ENCODE data around the gene RNF44. TPM values are rescaled to one million over a fixed set of nuclear protein-coding genes. Genes with fewer than 3 reads are reported as not detected.

The RNF44 gene
- total and polyA plus RNA-seq, 2 of the 13 experiments (the other 11 are each of a cell fraction or from before 2014, with no cell fraction given) = 9.2 to 16.8 TPM

GRCh38 chr5:176524987-176525386, 12.2 kb downstream of the RNF44 start:
- ATAC-seq = no peak
- H3K9ac ChIP-seq (ENCODE audit: insufficient read depth, low read depth, low read length) = no peak overlapping the region
- no peak overlapping the region for H2AFZ ChIP-seq (ENCODE audit: low read length)
- intact Hi-C loops (cut with micrococcal nuclease; ENCODE audit: unreplicated experiment) (no loop called here), in situ Hi-C loops (cut with HindIII; ENCODE audit: extremely low pct_ligation_motif_present, low pct_unique_long_range_greater_than_20kb) (loop anchor here (25.0 kb wide), 1 partner anchor 837 kb away; the partner anchor contains the start of genes LMAN2 and RGS14)
- WGBS (ENCODE audit: low lambda C conversion rate) = 93% methylated on average over 15 of the region's 15 CpGs
- H3K4me3 ChIP-seq (replicated peaks in 1 of 3; ENCODE audit: insufficient read depth in 1 of 3, low read depth in 2 of 3, low read length in 3 of 3) = no peak overlapping the region
- H3K4me2 ChIP-seq (ENCODE audit: low read depth, low read length) = no peak overlapping the region
- H3K36me3 ChIP-seq (replicated peaks in 1 of 2; ENCODE audit: control insufficient read depth in 1 of 2, insufficient read depth in 2 of 2, low read length in 2 of 2) = peaks cover 11 to 18% of the 10 kb centered on the region in 2 experiments; a peak in 4 of 5 replicates
- no peak overlapping the region for H3K27ac ChIP-seq (ENCODE audit: extremely low read length, insufficient read depth, low read length)
- no peaks in the 10 kb centered on the region for H3K9me3 ChIP-seq (ENCODE audit: low read length)
- ChIA-PET POLR2A (interaction anchor here (1.4 kb wide), 1 partner anchor 11 kb away, joined by 3 read pairs; no protein-coding TSS in a partner anchor), CTCF (ENCODE audit: low intra/inter-chr PET ratio, low total read pairs) (no interaction called here)
- no peak for DNase-seq (ENCODE audit: low spot score)
- H3K79me2 ChIP-seq (ENCODE audit: insufficient read depth, low read length) = no peaks in the 10 kb centered on the region
- peaks cover 0 to 8% of the 10 kb centered on the region in 2 experiments; a peak in 2 of 5 replicates for H3K27me3 ChIP-seq (ENCODE audit: control insufficient read depth in 1 of 2, insufficient read depth in 2 of 2, low read length in 2 of 2)
- no TSS peak for BruUV-seq (replicated peaks)
- H4K20me1 ChIP-seq (ENCODE audit: insufficient read depth, low read length) = no peaks in the 10 kb centered on the region
- FAIRE-seq = no peak
- H3K4me1 ChIP-seq (ENCODE audit: insufficient read depth, low read length) = peaks cover 20% of the 10 kb centered on the region; the same call in 1 of the 2 replicates
- TF ChIP-seq FOXM1 (CRISPR knock-in tag; IDR thresholded peaks at IDR 0.05) (no peak), ZNF83 (CRISPR knock-in tag; IDR thresholded peaks at IDR 0.05; ENCODE audit: borderline replicate concordance) (no peak), TEAD2 (CRISPR knock-in tag; IDR thresholded peaks at IDR 0.05) (no peak), ZBTB20 (CRISPR knock-in tag; IDR thresholded peaks at IDR 0.05; ENCODE audit: borderline replicate concordance, low read depth) (no peak), DBP (CRISPR knock-in tag; IDR thresholded peaks at IDR 0.05; ENCODE audit: not compliant biosample characterization) (no peak), RBAK (CRISPR knock-in tag; IDR thresholded peaks at IDR 0.05) (no peak), ARID4A (CRISPR knock-in tag; IDR thresholded peaks at IDR 0.05; ENCODE audit: borderline replicate concordance) (no peak), ZNF777 (CRISPR knock-in tag; IDR thresholded peaks at IDR 0.05) (no peak), SAFB2 (CRISPR knock-in tag; IDR thresholded peaks at IDR 0.05; ENCODE audit: borderline replicate concordance, low read depth) (no peak), MXD3 (CRISPR knock-in tag; IDR thresholded peaks at IDR 0.05) (no peak), ZNF451 (CRISPR knock-in tag; IDR thresholded peaks at IDR 0.05) (no peak), MTERF4 (CRISPR knock-in tag; IDR thresholded peaks at IDR 0.05) (no peak), HMGXB4 (CRISPR knock-in tag; IDR thresholded peaks at IDR 0.05; ENCODE audit: borderline replicate concordance in 1 of 2, low read depth in 1 of 2) (no peak), GTF2F1 (IDR thresholded peaks at IDR 0.05; ENCODE audit: low read length) (no peak)

Measured in HepG2 (cell line).